HTERT RPE-1 (cell line): Measurements from ENCODE around the gene RSPH6A.

Experiments used
- in situ Hi-C: fragments of 300-500 bp; cut with MboI; formaldehyde crosslinking; loops from 4 replicates; pipeline ENCODE4 v1.14.3; 2020; ENCODE audit warnings: low sequenced_read_pairs

The RSPH6A gene

GRCh38 chr19:45825917-45826893 lies 11.1 kb upstream of the RSPH6A start:
- in situ Hi-C loops = no loop called here

GRCh38 chr19:45825263-45825605 lies 10.1 kb upstream of the RSPH6A start:
- in situ Hi-C loops = no loop called here

- in situ Hi-C loops = no loop called here
Observed at GRCh38 chr19:45824531-45825262, 9.6 kb upstream of the RSPH6A start.

- in situ Hi-C loops = no loop called here
Observed at GRCh38 chr19:45824041-45824471, 8.9 kb upstream of the RSPH6A start.

- in situ Hi-C loops = no loop called here
Observed at GRCh38 chr19:45823182-45823581, 8.1 kb upstream of the RSPH6A start.

- in situ Hi-C loops = no loop called here
Observed at GRCh38 chr19:45822716-45823115, 7.6 kb upstream of the RSPH6A start.

GRCh38 chr19:45821570-45821969 lies 6.5 kb upstream of the RSPH6A start:
- in situ Hi-C loops = no loop called here

GRCh38 chr19:45821103-45821521 lies 6.0 kb upstream of the RSPH6A start:
- in situ Hi-C loops = no loop called here

- in situ Hi-C loops = no loop called here
Observed at GRCh38 chr19:45820413-45821102, 5.5 kb upstream of the RSPH6A start.

- in situ Hi-C loops = no loop called here
Observed at GRCh38 chr19:45819769-45820168, 4.7 kb upstream of the RSPH6A start.

GRCh38 chr19:45817725-45818301 lies 2.7 kb upstream of the RSPH6A start:
- in situ Hi-C loops = no loop called here

- in situ Hi-C loops = no loop called here
Observed at GRCh38 chr19:45817010-45817724, 2.1 kb upstream of the RSPH6A start.

GRCh38 chr19:45816236-45817009 lies 1.3 kb upstream of the RSPH6A start:
- in situ Hi-C loops = no loop called here

GRCh38 chr19:45815481-45816216 lies 541 bp upstream of the RSPH6A start:
- in situ Hi-C loops = no loop called here

- in situ Hi-C loops = no loop called here
Observed at GRCh38 chr19:45814166-45814780, 835 bp downstream of the RSPH6A start.

GRCh38 chr19:45812297-45812696 lies 2.8 kb downstream of the RSPH6A start:
- in situ Hi-C loops = no loop called here

- in situ Hi-C loops = no loop called here
Observed at GRCh38 chr19:45809643-45810159, 5.4 kb downstream of the RSPH6A start.

GRCh38 chr19:45805719-45806118 lies 9.4 kb downstream of the RSPH6A start:
- in situ Hi-C loops = no loop called here

GRCh38 chr19:45804959-45805230 lies 10.2 kb downstream of the RSPH6A start:
- in situ Hi-C loops = no loop called here
